Small intestine (tissue), 16 donors: Measurements from ENCODE around the gene SARNP. TPM values are rescaled to one million over a fixed set of nuclear protein-coding genes. Genes with fewer than 3 reads are reported as not detected.
"Not testable (repeated sequence)": the region's sequence is repeated elsewhere in the genome, so short reads cannot be mapped to it uniquely, and the experiment has no call there.

Experiments used
- DNase-seq, 2 donors: peaks; one replicate each; pipeline versions ENCODE4 v3.0.0 to v3.0.0-alpha.2; 2013
- FAIRE-seq: peaks from 2 replicates; lab custom pipeline; 2012; peaks lifted over from hg19 to GRCh38; lab: Jason Lieb, UNC
- H3K27ac ChIP-seq, 3 donors: one replicate each; pipeline ENCODE4 v1.5.1; 2013; ENCODE audit warnings: low read length in 2 of 3, mild to moderate bottlenecking in 2 of 3, control low read depth in 1 of 3, inconsistent platforms in 1 of 3, low read depth in 1 of 3, moderate library complexity in 1 of 3
- H3K27me3 ChIP-seq, 3 donors: one replicate each; pipeline ENCODE4 v1.6.1; 2013; ENCODE audit warnings: low read length in 3 of 3, inconsistent platforms in 1 of 3; ENCODE audit not compliant: control insufficient read depth in 3 of 3, insufficient read depth in 3 of 3
- H3K36me3 ChIP-seq, 3 donors: one replicate each; pipeline ENCODE4 v1.6.1; 2013; ENCODE audit warnings: low read length in 3 of 3, inconsistent platforms in 1 of 3, low read depth in 1 of 3, mild to moderate bottlenecking in 1 of 3, moderate library complexity in 1 of 3; ENCODE audit not compliant: control insufficient read depth in 3 of 3, insufficient read depth in 2 of 3
- H3K4me1 ChIP-seq, 3 donors: one replicate each; pipeline ENCODE4 v1.6.1; 2013; ENCODE audit warnings: low read length in 2 of 3, inconsistent platforms in 1 of 3, low read depth in 1 of 3, mild to moderate bottlenecking in 1 of 3, moderate library complexity in 1 of 3; ENCODE audit not compliant: control insufficient read depth in 3 of 3, insufficient read depth in 2 of 3
- H3K4me3 ChIP-seq, 3 donors: one replicate each; pipeline ENCODE4 v1.5.1; 2013; ENCODE audit warnings: low read length in 3 of 3, control low read depth in 1 of 3, inconsistent platforms in 1 of 3, low read depth in 1 of 3, mild to moderate bottlenecking in 1 of 3, moderate library complexity in 1 of 3
- H3K9me3 ChIP-seq, 2 donors: one replicate each; pipeline ENCODE4 v1.6.1; 2013; ENCODE audit warnings: low read depth in 1 of 2, low read length in 1 of 2; ENCODE audit not compliant: control insufficient read depth in 2 of 2, insufficient read depth in 1 of 2
- WGBS, 3 donors: extraction: QIAGEN DNeasy Blood & Tissue Kit; methylation state at CpG; one replicate each; pipeline ENCODE4 v1.1.7; 2013; 5-methylcytosine and 5-hydroxymethylcytosine counted together
- long read RNA-seq, 10 donors: transcript quantifications; one replicate each; lab custom pipeline, GENCODE V29; 2026
- polyA plus RNA-seq, 4 donors: library from polyadenylated mRNA; stranded (reverse) in 3 of 4; unstranded in 1 of 4; fragments of 200-250 nt in 3 of 4; fragments of 120-200 nt in 1 of 4; gene quantifications; one replicate each; pipeline versions ENCODE4 v1.2.1 to v1.2.3, GENCODE V29; 2013
- donor health status: healthy with polysubstance abuse.
- donor health status: control.
- donor health status: control.
- donor health status: Bipolar disorder and iron deficiency.
- donor health status: healthy.

SARNP gene, protein sequence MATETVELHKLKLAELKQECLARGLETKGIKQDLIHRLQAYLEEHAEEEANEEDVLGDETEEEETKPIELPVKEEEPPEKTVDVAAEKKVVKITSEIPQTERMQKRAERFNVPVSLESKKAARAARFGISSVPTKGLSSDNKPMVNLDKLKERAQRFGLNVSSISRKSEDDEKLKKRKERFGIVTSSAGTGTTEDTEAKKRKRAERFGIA
- polyA plus RNA-seq, result 10 to 100 TPM; 62.8 to 89.8 (median 75.3) TPM
- long read RNA-seq, donor 1, transcript SARNP-203 (10 exons, 726 nt), result minor isoform, 8 of 90 reads
- long read RNA-seq, donor 1, transcript SARNP-201 (11 exons, 926 nt), result major isoform, 63 of 90 reads
- long read RNA-seq, donor 1, transcript SARNP-202 (12 exons, 1,163 nt), result minor isoform, 6 of 90 reads
- long read RNA-seq, donor 1, partial matches to known transcripts, result 0 of 90 reads
- long read RNA-seq, donor 1, other reads (novel, unspliced or antisense), result 8 of 90 reads
- long read RNA-seq, donor 2, partial matches to known transcripts, result 0 of 8 reads
- long read RNA-seq, donor 2, other reads (novel, unspliced or antisense), result 0 of 8 reads
- long read RNA-seq, donor 3, transcript SARNP-201 (11 exons, 926 nt), result major isoform, 24 of 24 reads
- long read RNA-seq, donor 3, partial matches to known transcripts, result 0 of 24 reads
- long read RNA-seq, donor 3, other reads (novel, unspliced or antisense), result 0 of 24 reads
- long read RNA-seq, donor 4, partial matches to known transcripts, result 0 of 1 reads
- long read RNA-seq, donor 4, other reads (novel, unspliced or antisense), result 0 of 1 reads
- long read RNA-seq, donor 5, transcript SARNP-201 (11 exons, 926 nt), result major isoform, 8 of 16 reads
- long read RNA-seq, donor 5, partial matches to known transcripts, result 6 of 16 reads
- long read RNA-seq, donor 5, other reads (novel, unspliced or antisense), result 0 of 16 reads
- long read RNA-seq, donor 6, transcript SARNP-201 (11 exons, 926 nt), result major isoform, 12 of 26 reads
- long read RNA-seq, donor 6, partial matches to known transcripts, result 6 of 26 reads
- long read RNA-seq, donor 6, other reads (novel, unspliced or antisense), result 0 of 26 reads
- long read RNA-seq, donor 7, result 0 reads
- long read RNA-seq, donor 8, transcript SARNP-201 (11 exons, 926 nt), result major isoform, 9 of 9 reads
- long read RNA-seq, donor 8, partial matches to known transcripts, result 0 of 9 reads
- long read RNA-seq, donor 8, other reads (novel, unspliced or antisense), result 0 of 9 reads
- long read RNA-seq, donor 9, partial matches to known transcripts, result 0 of 4 reads
- long read RNA-seq, donor 9, other reads (novel, unspliced or antisense), result 0 of 4 reads
- long read RNA-seq, donor 10, transcript SARNP-203 (10 exons, 726 nt), result minor isoform, 7 of 41 reads
- long read RNA-seq, donor 10, transcript SARNP-201 (11 exons, 926 nt), result major isoform, 30 of 41 reads
- long read RNA-seq, donor 10, partial matches to known transcripts, result 0 of 41 reads
- long read RNA-seq, donor 10, other reads (novel, unspliced or antisense), result 0 of 41 reads

- no peaks in the 10 kb centered on the region for H3K27me3 ChIP-seq
- H3K9me3 ChIP-seq, result no peaks in the 10 kb centered on the region
- H3K27ac ChIP-seq, result peak within 1 kb of the TSS; percentile 68 to 91 (median 88)
- DNase-seq (peak; percentile 99 to 100), FAIRE-seq (peak; percentile 89)
- H3K4me1 ChIP-seq, result peaks cover 0 to 18% (median 3%) of the 10 kb centered on the region in 3 donors
- H3K36me3 ChIP-seq, result peaks cover 10 to 45% (median 13%) of the 10 kb centered on the region in 3 donors
- H3K4me3 ChIP-seq, result peak within 1 kb of the TSS; percentile 73 to 93 (median 88)
- WGBS, 3 donors, result 0% methylated on average over 37 to 38 of the region's 38 CpGs
Measured at GRCh38 chr12:55817345-55818139, at the start of gene SARNP, which contains the start of gene ORMDL2. Gene SARNP, minus strand, starts transcription at chr12:55817724. Its CDS starts 23 bp downstream, at chr12:55817701. Gene ORMDL2, plus strand, starts transcription at chr12:55818041. Its CDS starts 959 bp downstream, at chr12:55819000.

- H3K27me3 ChIP-seq, FAIRE-seq, H3K27ac ChIP-seq, H3K4me3 ChIP-seq, H3K4me1 ChIP-seq, DNase-seq, H3K36me3 ChIP-seq: not testable (repeated sequence)
- peaks cover 0 to 22% of the 10 kb centered on the region in 2 donors for H3K9me3 ChIP-seq
- WGBS, 3 donors, result 96 to 99% (median 99%) methylated on average over 3 of the region's 3 CpGs
Measured at GRCh38 chr12:55866454-55867004, 49.0 kb upstream of the SARNP start.

DNA sequence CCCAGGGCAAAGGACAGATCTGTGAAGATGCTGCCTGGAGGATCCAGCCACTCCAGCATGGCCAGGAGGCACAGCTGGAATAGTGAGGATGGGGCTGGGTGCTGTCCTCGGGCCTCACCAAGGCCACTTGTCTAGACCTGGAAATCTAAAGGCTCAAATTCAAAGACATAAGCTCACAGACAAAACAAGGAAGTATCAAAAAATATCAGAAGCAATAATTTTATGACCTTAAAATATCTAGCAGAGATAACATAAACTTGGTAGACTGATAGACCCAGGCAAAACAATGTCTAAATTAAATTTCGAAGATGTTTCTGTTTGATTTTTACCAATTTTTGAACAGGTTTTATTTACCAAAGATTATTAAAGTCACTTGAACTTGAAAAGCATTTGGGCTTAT is 47.8 kb upstream of the SARNP start:
- WGBS, 3 donors, result 86 to 91% (median 88%) methylated on average over 2 of the region's 2 CpGs
- Histone ChIP-seq H3K9me3 (peaks cover 0 to 22% of the 10 kb centered on the region in 2 donors), H3K27me3 (no peaks in the 10 kb centered on the region), H3K36me3 (no peaks in the 10 kb centered on the region), H3K4me1 (no peaks in the 10 kb centered on the region), H3K27ac (no peak overlapping the region), H3K4me3 (no peak overlapping the region)
- DNase-seq (no peak), FAIRE-seq (no peak)

GRCh38 chr12:55862931-55863330 is 45.4 kb upstream of the SARNP start:
- H3K27ac ChIP-seq, H3K27me3 ChIP-seq, H3K4me3 ChIP-seq, H3K4me1 ChIP-seq, FAIRE-seq, DNase-seq, H3K36me3 ChIP-seq: not testable (repeated sequence)
- peaks cover 0 to 20% of the 10 kb centered on the region in 2 donors for H3K9me3 ChIP-seq
- 94 to 96% (median 96%) methylated on average over 13 of the region's 13 CpGs for WGBS, 3 donors

GRCh38 chr12:55862286-55862685 is 44.8 kb upstream of the SARNP start:
- DNase-seq (no peak), FAIRE-seq (no peak)
- Histone ChIP-seq H3K36me3 (no peaks in the 10 kb centered on the region), H3K4me1 (no peaks in the 10 kb centered on the region), H3K27me3 (no peaks in the 10 kb centered on the region), H3K9me3 (peaks cover 0 to 20% of the 10 kb centered on the region in 2 donors), H3K4me3 (no peak overlapping the region), H3K27ac (no peak overlapping the region)

GRCh38 chr12:55861871-55862270 is 44.3 kb upstream of the SARNP start:
- no peaks in the 10 kb centered on the region for H3K27me3 ChIP-seq
- no peak overlapping the region for H3K4me3 ChIP-seq
- H3K4me1 ChIP-seq, result no peaks in the 10 kb centered on the region
- no peaks in the 10 kb centered on the region for H3K36me3 ChIP-seq
- DNase-seq, result no peak
- peaks cover 0 to 17% of the 10 kb centered on the region in 2 donors for H3K9me3 ChIP-seq
- WGBS, 3 donors, result 82 to 89% (median 85%) methylated on average over 3 of the region's 3 CpGs
- no peak overlapping the region for H3K27ac ChIP-seq
- no peak for FAIRE-seq

DNA sequence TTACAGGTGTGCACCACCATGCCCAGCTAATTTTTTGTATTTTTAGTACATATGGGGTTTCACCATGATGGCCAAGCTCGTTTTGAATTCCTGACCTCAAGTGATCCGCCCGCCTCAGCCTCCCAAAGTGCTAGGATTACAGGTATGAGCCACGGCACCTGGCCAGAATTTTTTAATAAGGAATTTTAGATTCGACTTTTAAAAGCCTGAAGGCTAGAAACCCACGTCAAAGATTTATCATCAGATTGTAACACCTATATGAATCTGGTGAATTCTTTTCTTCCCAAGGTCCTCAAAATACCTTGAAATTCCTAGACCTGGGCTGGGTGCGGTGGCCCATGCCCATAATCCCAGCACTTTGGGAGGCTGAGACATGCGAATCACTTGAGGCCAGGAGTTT is 43.9 kb upstream of the SARNP start:
- Histone ChIP-seq H3K4me1 (no peaks in the 10 kb centered on the region), H3K4me3 (no peak overlapping the region), H3K27ac (no peak overlapping the region), H3K36me3 (no peaks in the 10 kb centered on the region), H3K9me3 (peaks cover 0 to 16% of the 10 kb centered on the region in 2 donors), H3K27me3 (no peaks in the 10 kb centered on the region)
- FAIRE-seq (no peak), DNase-seq (no peak)
- WGBS, 3 donors, result 92% methylated on average over 8 of the region's 8 CpGs
